HUES64 (cell line): ENCODE results near the gene LMBRD1.

Experiments used
- H3K27ac ChIP-seq: 2 replicates; pipeline ENCODE4 v1.7.0; 2013; ENCODE audit warnings: low read depth, low read length, inconsistent platforms
- H3K27me3 ChIP-seq: 2 replicates; pipeline ENCODE4 v1.6.1; 2013; ENCODE audit warnings: mild to moderate bottlenecking, low read length; ENCODE audit not compliant: insufficient read depth
- H3K36me3 ChIP-seq: 2 replicates; pipeline ENCODE4 v1.6.1; 2013; ENCODE audit warnings: mild to moderate bottlenecking, low read length; ENCODE audit not compliant: insufficient read depth
- H3K4me1 ChIP-seq: 2 replicates; pipeline ENCODE4 v1.6.1; 2013; ENCODE audit warnings: mild to moderate bottlenecking, low read length, moderate library complexity; ENCODE audit not compliant: insufficient read depth
- H3K4me3 ChIP-seq: 2 replicates; pipeline ENCODE4 v1.5.1; 2013; ENCODE audit warnings: mild to moderate bottlenecking, low read length, moderate library complexity
- H3K9ac ChIP-seq: 2 replicates; pipeline ENCODE4 v1.6.1; 2013; ENCODE audit warnings: mild to moderate bottlenecking, low read depth, low read length
- H3K9me3 ChIP-seq: 2 replicates; pipeline ENCODE4 v1.6.1; 2013; ENCODE audit warnings: low read depth, low read length; ENCODE audit not compliant: insufficient read depth
- WGBS: fragments of 150-250, 120-280 bp; methylation state at CpG from one replicate; pipeline ENCODE4 v1.1.7; 2013; ENCODE audit warnings: missing lambda C conversion rate; 5-methylcytosine and 5-hydroxymethylcytosine counted together

LMBRD1 gene

DNA sequence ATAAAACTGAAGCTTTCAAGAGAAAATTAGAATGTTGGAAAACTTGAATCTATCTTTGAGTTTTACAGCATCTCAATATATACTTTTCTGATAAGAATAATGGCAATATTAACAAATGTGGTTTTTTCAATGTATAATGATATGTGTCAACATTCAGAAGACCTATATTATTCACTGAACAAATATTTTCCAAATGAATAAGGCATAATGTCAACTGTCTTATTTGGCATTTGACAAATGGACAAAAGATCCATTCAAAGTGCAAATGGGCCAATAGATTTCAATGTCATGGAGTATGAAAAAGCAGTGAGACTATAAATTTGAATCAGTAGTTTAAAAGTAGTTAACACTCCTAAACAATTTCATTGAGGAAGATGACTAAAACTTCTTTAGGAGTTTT is 20.9 kb downstream of the LMBRD1 start:
- no peaks in the 10 kb centered on the region for H3K9me3 ChIP-seq
- no peak overlapping the region for H3K27ac ChIP-seq
- H3K4me3 ChIP-seq: no peak overlapping the region
- H3K4me1 ChIP-seq: 0 out of 2 replicates have a peak, but pooled peaks cover 5% of the 10 kb centered on the region
- no peaks in the 10 kb centered on the region for H3K27me3 ChIP-seq
- H3K9ac ChIP-seq: no peak overlapping the region
- H3K36me3 ChIP-seq: 0 out of 2 replicates have a peak, but pooled peaks cover 3% of the 10 kb centered on the region

DNA sequence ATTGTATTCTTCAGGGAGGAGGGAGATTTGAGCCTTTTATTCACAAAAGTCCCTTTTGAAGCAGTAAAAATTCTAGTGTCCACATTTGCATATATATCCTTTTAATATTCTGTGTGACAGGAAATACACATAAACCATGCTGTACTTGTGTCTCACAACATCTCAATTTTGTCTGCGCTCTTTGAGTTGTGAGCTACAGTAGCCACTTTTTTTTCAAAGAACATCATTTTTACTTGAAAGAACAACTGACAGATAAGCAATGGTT is 21.3 kb downstream of the LMBRD1 start:
- no peak overlapping the region for H3K4me3 ChIP-seq
- H3K9ac ChIP-seq: no peak overlapping the region
- H3K4me1 ChIP-seq: 0 out of 2 replicates have a peak, but pooled peaks cover 1% of the 10 kb centered on the region
- H3K27me3 ChIP-seq: no peaks in the 10 kb centered on the region
- H3K9me3 ChIP-seq: no peaks in the 10 kb centered on the region
- no peak overlapping the region for H3K27ac ChIP-seq
- 100% methylated on average over 1 of the region's 1 CpG for WGBS
- H3K36me3 ChIP-seq: 0 out of 2 replicates have a peak, but pooled peaks cover 3% of the 10 kb centered on the region

DNA sequence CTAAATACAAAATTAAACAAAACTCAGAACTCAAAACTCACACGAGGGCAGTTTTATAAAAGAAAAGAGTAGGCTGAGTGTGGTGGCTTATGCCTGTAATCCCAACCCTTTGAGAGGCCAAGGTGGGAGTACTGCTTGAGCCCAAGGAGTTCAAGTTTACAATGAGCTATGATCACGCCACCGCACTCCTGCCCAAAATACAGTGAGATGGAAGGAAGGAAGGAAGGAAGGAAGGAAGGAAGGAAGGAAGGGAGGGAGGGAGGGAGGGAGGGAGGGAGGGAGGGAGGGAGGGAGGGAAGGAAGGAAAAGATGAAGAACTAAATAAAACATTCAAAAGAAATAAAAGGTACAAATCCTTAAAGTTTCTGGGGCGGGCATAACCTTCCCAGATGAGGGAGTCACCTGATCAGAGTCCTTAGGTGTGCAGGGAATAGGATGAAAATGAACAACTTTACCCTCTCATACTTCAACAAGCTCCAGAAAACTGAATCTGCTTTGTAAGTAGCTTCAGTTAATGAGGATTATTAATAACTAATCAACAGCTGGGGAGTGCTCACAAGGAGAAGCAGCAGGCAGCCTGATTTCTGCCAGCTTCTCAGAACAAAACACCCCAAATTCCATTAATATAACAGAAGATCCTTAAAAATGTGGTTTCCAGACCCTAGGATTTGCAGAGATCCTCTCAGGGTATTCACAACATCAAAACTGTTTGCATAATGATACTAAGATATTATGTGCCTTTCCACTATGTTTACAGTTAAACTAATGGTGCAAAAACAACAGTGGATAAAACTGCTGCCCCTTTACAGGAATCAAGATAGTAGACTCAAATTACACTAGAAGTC is 21.8 kb downstream of the LMBRD1 start:
- Histone ChIP-seq H3K27ac (no peak overlapping the region), H3K4me3 (no peak overlapping the region), H3K9me3 (no peaks in the 10 kb centered on the region), H3K27me3 (no peaks in the 10 kb centered on the region), H3K4me1 (no peaks in the 10 kb centered on the region), H3K36me3 (no peaks in the 10 kb centered on the region), H3K9ac (no peak overlapping the region)
- 100% methylated on average over 2 of the region's 4 CpGs for WGBS

DNA sequence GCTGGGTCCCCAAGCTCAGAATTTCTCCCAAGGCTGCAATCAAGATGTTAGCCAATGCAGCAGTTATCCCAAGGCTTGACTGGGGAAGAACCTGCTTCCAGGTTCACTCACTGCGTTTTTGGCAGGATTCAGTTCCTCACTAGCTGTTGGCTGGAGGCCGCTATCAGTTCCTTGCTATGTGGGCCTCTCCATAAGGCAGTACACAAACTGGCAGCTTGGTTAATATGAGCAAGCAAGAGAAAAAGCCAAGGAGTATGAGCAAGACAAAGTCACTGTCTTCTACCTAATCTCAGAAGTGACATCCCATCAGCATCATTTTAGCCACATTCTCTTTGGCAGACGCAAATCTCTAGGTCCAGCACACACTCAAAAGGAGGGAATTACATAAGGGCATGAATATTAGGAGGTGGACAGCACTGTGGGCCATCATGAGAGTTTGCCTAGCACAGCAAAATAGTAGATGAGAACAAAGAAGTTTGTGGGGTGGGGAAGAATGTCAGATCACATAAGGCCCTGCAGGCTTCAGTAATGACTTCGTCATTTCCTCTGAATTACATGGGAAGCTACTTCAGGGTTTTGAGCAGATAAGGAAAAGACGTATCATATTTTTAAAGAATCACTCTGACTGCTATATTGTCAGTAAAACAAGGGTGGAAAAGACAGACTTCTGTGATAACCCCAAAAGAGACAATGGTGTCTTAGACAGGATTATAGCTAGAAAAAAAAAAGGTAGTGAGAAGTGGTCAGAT is 25.5 kb downstream of the LMBRD1 start:
- Histone ChIP-seq H3K4me3 (no peak overlapping the region), H3K4me1 (no peaks in the 10 kb centered on the region), H3K27me3 (no peaks in the 10 kb centered on the region), H3K36me3 (no peaks in the 10 kb centered on the region), H3K27ac (no peak overlapping the region), H3K9ac (no peak overlapping the region), H3K9me3 (no peaks in the 10 kb centered on the region)
- 89% methylated on average over 4 of the region's 5 CpGs for WGBS

DNA sequence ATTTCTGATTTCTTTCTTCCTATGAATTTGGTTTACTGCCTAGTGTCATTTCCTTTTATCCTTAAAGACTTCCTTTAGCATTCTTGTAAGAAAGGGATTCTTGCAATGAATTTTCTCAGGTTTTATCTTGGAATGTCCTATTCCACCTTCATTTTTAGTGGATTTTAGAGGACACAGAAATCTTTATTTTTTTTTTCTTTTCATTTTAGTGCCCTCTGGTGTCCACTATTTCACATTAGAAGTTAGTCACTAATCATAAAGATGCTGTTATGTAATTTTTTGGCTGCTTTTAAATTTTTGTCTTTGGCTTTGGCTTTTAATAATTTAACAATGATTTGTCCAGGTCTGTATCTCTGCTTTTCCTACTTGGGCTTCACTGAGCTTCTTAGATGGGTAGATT is 28.1 kb downstream of the LMBRD1 start:
- Histone ChIP-seq H3K9me3 (no peaks in the 10 kb centered on the region), H3K4me1 (no peaks in the 10 kb centered on the region), H3K27me3 (no peaks in the 10 kb centered on the region), H3K4me3 (no peak overlapping the region), H3K9ac (no peak overlapping the region), H3K27ac (no peak overlapping the region), H3K36me3 (no peaks in the 10 kb centered on the region)

DNA sequence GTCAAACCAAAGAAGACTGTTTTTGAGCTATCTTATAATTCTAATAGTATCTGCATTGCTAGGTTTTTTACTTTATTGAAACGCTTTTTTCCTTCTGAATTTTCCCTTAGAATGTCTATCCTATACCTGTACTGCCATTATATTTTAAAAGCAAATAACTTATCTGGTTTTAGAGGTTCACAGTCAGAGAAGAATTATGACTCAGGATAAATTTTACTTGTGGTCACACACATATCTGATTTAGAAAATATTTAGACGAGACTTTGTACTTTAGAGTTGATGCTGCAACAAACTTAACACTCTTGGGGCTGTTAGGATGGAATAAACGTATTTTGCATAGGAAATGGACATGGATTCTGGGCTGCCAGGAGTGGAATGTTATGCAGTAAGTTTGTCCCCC is 33.0 kb downstream of the LMBRD1 start:
- Histone ChIP-seq H3K27me3 (no peaks in the 10 kb centered on the region), H3K4me3 (no peak overlapping the region), H3K4me1 (peaks cover 2% of the 10 kb centered on the region; the same call in 1 of the 2 replicates), H3K9me3 (no peaks in the 10 kb centered on the region), H3K36me3 (no peaks in the 10 kb centered on the region), H3K27ac (no peak overlapping the region), H3K9ac (no peak overlapping the region)
- 95% methylated on average over 3 of the region's 3 CpGs for WGBS

DNA sequence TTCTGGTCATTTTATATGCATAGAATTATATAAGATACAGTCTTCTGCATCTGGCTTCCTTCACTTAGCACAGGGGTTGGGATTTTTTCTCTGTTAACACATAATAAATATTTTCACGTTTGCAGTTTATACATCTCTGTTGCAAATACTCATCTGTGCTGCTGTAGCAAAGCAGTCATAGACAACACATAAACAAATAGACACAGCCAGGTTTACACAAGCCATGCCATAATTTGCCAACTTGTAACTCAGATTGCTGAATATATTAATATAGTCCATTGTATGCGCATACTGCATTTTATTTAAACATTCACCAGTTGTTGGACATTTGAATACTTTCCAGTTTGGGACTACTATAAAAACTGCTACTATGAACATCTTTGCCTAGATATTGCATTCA is 35.0 kb downstream of the LMBRD1 start:
- WGBS: 94% methylated on average over 2 of the region's 2 CpGs
- no peak overlapping the region for H3K9ac ChIP-seq
- no peak overlapping the region for H3K27ac ChIP-seq
- H3K9me3 ChIP-seq: no peaks in the 10 kb centered on the region
- peaks cover 8% of the 10 kb centered on the region; the same call in 1 of the 2 replicates for H3K4me1 ChIP-seq
- no peaks in the 10 kb centered on the region for H3K36me3 ChIP-seq
- no peak overlapping the region for H3K4me3 ChIP-seq
- no peaks in the 10 kb centered on the region for H3K27me3 ChIP-seq

DNA sequence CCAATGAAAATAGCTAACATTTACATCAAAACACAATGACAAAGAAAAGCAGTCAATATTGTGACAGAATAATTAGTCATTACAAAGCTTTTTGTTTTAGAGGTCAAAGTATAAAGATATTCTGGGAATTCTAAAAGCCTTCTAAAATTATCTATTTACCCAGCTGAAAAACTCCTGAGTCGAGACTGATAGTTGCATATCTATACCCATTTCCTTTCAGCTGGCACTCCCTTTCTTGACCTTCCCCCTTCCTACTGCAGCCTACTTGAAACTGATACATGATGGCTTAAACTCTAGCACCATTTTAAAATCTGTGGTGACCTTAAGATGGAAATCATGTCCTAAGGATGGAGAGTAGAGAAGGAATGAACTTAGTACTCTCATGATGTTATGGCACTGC is 38.6 kb downstream of the LMBRD1 start:
- no peak overlapping the region for H3K27ac ChIP-seq
- no peak overlapping the region for H3K4me3 ChIP-seq
- H3K36me3 ChIP-seq: no peaks in the 10 kb centered on the region
- peaks cover 8% of the 10 kb centered on the region; the same call in 1 of the 2 replicates for H3K4me1 ChIP-seq
- 0 out of 2 replicates have a peak, but pooled peaks cover 3% of the 10 kb centered on the region for H3K9me3 ChIP-seq
- H3K27me3 ChIP-seq: no peaks in the 10 kb centered on the region
- no peak overlapping the region for H3K9ac ChIP-seq
- 83% methylated on average over 1 of the region's 1 CpG for WGBS

DNA sequence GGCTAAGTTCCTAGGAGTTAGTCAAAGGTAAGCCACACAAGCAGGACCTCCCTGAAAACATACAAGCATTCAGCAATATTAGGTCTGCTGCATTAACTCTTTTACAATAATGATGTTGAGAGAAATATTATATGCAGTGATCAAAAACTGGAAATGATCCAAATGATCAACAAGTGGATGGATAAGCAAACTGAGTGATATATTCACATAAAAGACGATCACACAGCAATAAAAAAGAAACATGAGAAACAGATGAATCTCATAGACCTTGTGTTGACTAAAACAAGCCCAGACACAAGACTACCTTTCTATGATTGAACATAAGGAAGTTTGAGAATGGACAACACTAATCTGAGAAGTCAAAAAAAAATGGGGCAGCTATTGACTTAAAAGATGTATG is 39.9 kb downstream of the LMBRD1 start:
- 100% methylated on average over 1 of the region's 1 CpG for WGBS
- no peak overlapping the region for H3K27ac ChIP-seq
- no peaks in the 10 kb centered on the region for H3K27me3 ChIP-seq
- peaks cover 8% of the 10 kb centered on the region; the same call in 1 of the 2 replicates for H3K4me1 ChIP-seq
- H3K9me3 ChIP-seq: 0 out of 2 replicates have a peak, but pooled peaks cover 3% of the 10 kb centered on the region
- H3K36me3 ChIP-seq: no peaks in the 10 kb centered on the region
- H3K4me3 ChIP-seq: no peak overlapping the region
- H3K9ac ChIP-seq: no peak overlapping the region

DNA sequence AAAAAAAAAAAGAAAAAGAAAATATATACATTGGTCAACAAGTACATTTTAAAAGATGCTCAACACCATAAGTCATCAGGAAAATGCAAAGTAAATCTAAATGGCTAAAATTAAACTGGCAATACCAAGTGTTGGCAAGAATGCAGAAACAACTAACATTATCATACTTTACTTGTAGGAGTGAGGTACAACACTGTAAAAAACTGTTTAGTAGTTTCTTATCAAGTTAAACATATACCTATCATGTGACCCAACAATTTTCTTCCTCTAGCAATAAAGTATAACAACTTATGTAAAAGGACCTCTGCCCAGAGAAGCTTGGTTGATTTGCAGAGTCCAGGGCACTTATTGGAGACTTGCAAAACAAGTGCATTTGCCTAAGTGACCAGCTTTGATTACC is 40.4 kb downstream of the LMBRD1 start:
- Histone ChIP-seq H3K36me3 (no peaks in the 10 kb centered on the region), H3K9me3 (0 out of 2 replicates have a peak, but pooled peaks cover 3% of the 10 kb centered on the region), H3K27me3 (no peaks in the 10 kb centered on the region), H3K4me1 (peaks cover 8% of the 10 kb centered on the region; the same call in 1 of the 2 replicates), H3K27ac (no peak overlapping the region), H3K9ac (no peak overlapping the region), H3K4me3 (no peak overlapping the region)

DNA sequence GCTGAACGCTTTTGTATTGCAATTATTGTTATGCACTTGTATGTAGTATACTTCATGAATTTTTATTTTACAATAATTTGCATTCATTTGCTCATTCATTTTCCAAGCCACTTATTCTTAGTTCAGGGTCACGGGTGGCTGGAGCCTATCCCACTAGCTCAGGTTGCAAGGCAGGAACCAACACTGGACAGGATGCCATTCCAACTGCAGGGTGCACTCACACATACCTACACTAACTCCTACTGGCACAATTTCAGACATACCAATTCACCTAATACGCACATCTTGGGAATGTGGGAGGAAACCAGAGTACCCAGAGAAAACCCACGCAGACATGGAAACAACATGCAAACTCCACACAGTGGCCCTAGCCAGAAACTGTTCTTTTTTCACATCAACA is 61.8 kb downstream of the LMBRD1 start:
- no peak overlapping the region for H3K4me3 ChIP-seq
- H3K27me3 ChIP-seq: no peaks in the 10 kb centered on the region
- WGBS: 95% methylated on average over 3 of the region's 4 CpGs
- no peak overlapping the region for H3K27ac ChIP-seq
- H3K9me3 ChIP-seq: no peaks in the 10 kb centered on the region
- H3K9ac ChIP-seq: no peak overlapping the region
- peaks cover 4% of the 10 kb centered on the region; the same call in 1 of the 2 replicates for H3K36me3 ChIP-seq
- no peaks in the 10 kb centered on the region for H3K4me1 ChIP-seq
